ENCODE results near the gene NFYA.
"Not testable (repeated sequence)": the region's sequence is repeated elsewhere in the genome, so short reads cannot be mapped to it uniquely, and the experiment has no call there.

NFYA gene

DNA sequence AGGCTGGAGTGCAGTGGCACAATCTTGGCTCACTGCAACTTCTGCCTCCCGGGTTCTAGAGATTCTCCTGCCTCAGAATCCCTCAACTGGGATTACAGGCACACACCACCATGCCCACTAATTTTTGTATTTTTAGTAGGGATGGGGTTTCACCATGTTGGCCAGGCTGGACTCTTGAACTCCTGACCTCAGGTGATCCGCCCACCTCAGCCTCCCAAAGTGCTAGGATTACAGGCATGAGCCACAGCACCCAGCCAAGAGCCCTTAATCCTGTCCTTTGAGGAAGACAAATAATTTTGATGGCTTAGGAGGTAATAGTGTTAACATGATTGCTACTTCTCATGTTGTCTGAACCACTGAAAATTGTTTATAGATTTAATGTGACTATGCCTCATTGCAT, 42.3 kb downstream of the NFYA start:
- DNase-seq (ENCODE audit: low spot score): not testable (repeated sequence)

DNA sequence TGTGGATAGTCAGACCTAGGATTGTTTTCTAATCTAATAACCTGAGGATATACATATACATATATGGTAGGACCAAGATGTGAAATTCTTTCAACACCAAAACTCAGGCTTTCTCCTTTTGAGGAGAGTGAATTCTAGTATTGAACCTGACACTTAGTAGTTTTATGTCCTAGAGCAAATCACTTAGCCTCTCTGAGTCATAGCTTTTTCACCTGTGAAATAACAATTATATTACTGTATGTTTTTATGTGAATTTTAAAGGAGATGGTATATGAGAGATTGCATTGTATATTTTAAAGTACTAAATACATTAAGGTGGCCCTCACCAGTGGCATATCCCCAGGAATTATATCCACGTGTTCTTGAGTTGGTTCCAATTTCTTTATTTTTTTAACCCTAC, 46.7 kb downstream of the NFYA start:
- no peak for DNase-seq (ENCODE audit: low spot score)

DNA sequence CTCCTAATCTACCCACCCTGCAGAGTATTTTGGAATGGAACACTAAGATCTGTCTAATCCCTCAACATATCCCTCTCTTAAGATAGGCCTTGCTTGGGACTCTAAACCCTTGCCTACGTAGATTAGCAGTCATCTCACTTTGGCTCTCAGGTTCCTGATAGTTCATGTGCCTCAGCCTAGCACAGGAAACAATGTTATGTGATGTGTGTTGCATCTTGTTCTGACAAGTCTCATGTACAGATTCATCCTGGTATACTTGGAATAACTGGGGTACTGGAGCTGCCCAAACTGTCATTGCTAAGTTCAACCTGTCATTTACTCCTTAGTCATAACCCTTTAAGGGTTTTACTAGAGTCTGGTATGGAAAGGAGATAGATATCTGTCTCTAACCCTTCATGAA, 47.3 kb downstream of the NFYA start:
- no peak for DNase-seq (ENCODE audit: low spot score)

DNA sequence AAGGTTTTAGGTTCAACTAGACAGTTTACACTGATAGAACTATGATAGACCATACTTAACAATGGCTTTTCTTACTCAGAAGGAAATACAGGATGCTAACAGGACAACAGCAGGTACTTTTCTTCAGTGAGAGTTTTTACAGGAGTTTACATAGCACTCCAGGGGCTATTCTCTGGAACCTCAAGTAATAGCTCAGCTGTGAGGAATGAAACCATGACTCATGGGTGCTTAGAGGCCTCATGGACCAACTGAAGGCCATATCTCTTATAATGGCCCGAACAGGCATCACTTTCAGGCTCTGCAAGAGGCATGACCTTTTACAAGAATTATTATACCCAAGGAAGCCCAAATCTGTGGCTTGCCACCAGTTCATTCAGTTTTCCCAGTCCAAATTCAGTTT, 49.6 kb downstream of the NFYA start:
- DNase-seq (ENCODE audit: low spot score): no peak

DNA sequence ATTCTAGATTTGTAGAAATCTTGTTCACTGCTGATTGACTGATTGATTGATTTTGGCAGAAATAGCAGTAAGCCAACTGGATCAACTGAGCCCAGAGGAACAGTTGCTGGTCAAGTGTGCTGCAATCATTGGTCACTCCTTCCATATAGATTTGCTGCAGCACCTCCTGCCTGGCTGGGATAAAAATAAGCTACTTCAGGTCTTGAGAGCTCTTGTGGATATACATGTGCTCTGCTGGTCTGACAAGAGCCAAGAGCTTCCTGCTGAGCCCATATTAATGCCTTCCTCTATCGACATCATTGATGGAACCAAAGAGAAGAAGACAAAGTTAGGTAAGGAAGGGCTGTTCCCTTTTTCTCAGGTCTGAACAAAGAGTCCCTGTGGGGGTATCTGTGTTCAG, 50.1 kb downstream of the NFYA start:
- no peak for DNase-seq (ENCODE audit: low spot score)

DNA sequence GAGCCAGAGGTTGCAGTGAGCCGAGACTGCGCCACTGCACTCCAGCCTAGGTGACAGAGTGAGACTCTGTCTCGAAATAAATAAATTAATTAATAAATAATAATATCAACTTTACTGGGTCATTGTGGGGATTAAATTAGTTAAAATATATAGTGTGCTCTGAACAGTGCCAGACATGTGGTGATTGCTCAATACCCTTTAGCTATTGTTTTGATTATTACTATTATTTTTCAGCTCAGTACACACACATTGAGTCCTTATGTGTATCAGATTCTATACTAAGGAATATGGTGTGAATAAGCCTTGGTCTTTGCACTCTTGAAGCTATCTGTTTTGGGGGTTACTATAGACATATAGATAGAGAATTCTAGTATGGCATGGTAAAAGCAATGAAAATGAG, 52.5 kb downstream of the NFYA start:
- no peak for DNase-seq (ENCODE audit: low spot score)

DNA sequence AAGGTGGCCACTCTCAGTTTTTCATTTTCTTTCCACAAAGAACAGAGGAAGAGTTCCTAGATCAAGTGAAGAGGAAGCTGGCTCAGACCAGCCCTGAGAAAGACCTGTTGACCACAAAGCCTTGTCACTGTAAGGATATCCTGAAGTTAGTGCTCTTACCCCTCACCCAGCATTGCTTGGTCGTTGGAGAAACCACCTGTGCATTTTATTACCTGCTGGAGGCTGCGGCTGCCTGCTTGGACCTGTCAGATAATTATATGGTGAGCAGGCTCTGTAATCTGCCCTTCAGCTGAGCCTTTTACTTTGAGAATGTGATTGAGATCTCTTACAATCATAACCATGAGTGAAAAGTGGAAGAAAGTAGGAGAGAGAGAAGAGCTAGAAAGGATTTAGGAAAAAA, 59.5 kb downstream of the NFYA start:
- DNase-seq (ENCODE audit: low spot score): no peak

DNA sequence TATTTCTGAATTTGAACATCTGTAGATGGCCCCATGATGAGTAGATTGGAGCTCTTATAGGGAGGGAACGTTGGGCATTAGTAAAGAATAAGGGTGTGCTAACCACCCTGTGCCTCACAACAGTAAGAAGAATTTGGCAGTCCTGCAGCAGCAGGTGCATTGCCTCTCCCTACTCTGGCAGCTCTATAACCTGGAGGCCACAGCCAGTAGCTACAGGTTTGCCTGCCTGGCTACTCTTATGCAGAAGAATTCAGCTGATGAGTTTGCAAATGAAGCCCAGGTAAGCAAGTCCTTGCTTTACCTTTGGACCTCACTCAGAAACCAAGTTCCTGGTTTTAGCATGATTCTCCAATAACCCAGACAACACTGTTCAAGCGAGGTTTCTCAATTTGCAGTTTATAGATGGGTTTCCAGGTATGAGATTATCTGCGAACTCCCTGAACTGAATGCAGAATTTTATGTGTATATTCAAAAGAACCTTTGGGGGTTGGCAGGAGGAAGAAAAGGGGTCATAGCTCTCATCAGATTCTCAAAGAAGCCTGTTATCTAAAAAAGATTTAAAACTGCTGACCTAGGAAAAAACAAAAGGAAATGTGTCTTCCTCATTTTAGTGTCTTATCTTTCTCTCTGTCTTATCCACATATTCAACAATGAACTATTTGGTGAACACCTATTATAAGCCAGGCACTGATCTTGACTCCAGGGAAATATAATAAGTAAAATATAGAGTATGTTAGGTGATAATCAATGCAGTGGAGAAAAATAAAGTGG, 62.5 kb downstream of the NFYA start:
- no peak for DNase-seq (ENCODE audit: low spot score)

DNA sequence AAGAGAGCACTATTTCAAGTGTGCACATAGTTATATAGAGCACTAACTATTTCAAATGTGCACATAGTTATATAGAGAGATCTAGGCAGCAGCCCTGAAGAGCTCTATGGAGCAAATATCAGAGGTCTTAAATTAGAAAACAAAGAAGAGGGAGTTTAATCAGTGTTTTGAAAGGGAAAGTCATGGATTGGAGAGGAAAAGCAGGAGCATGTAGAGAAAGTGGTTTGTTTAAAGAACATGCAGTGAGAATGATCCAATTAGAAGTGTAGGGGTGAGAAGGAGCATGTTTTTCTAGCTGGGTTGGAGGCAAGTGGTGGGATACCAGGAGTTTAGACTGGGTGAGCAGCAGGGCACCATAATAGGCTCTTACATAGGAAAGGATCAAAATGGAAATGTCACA, 64.1 kb downstream of the NFYA start:
- DNase-seq (ENCODE audit: low spot score): no peak

DNA sequence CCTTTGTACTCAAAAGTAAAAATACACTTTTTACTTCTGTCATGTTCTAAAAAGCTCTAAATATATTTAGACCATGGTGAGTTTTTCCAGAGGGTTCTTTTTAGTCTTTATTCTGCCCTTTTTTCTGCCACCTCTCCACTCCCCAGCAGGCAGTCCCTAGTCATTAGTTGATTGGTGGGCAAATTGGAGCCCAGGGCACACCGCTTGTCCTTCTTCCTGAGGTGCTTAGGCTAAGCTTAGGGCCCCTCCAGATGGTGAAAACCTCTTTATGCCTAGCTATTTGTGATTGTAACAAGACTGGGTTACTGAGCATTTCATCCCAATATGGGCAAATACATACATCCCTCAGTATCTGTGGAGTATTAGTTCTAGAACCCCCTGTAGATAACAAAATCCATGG, 75.1 kb downstream of the NFYA start:
- no peak for DNase-seq (ENCODE audit: low spot score)
